ENCODE measurements around the gene USP15. TPM values are rescaled to one million over a fixed set of nuclear protein-coding genes. Genes with fewer than 3 reads are reported as not detected.

USP15 gene
- total and polyA plus RNA-seq, 12 donors, result 25.9 to 148 (median 64.9) TPM

GRCh38 chr12:62224601-62225000, 35.6 kb upstream of the USP15 start:
- Histone ChIP-seq H3K27me3 (no peaks in the 10 kb centered on the region), H3K4me1 (replicated peaks in 1 of 2) (no peaks in the 10 kb centered on the region), H3K4me3 (no peak overlapping the region), H3K9me3 (replicated peaks in 1 of 3) (no peaks in the 10 kb centered on the region), H3K36me3 (replicated peaks in 1 of 2) (no peaks in the 10 kb centered on the region), H3K27ac (no peak overlapping the region)
- TF ChIP-seq POLR2A (IDR thresholded peaks at IDR 0.05), result no peak
- TF ChIP-seq CTCF (IDR thresholded peaks at IDR 0.05), result no peak
- intact Hi-C loops (cut with DNase I), result no loop called here
- no peak for DNase-seq
- 60 to 96% (median 79%) methylated on average over 3 of the region's 3 CpGs for WGBS, 4 donors

- H3K9me3 ChIP-seq (replicated peaks in 1 of 3), result no peaks in the 10 kb centered on the region
- no peak overlapping the region for H3K27ac ChIP-seq
- WGBS, 4 donors, result 77 to 90% (median 82%) methylated on average over 2 of the region's 2 CpGs
- no peaks in the 10 kb centered on the region for H3K27me3 ChIP-seq
- no peak overlapping the region for H3K4me3 ChIP-seq
- TF ChIP-seq CTCF (IDR thresholded peaks at IDR 0.05) (no peak), POLR2A (IDR thresholded peaks at IDR 0.05) (no peak)
- H3K4me1 ChIP-seq (replicated peaks in 1 of 2), result no peaks in the 10 kb centered on the region
- no peaks in the 10 kb centered on the region for H3K36me3 ChIP-seq (replicated peaks in 1 of 2)
- DNase-seq, result no peak
- intact Hi-C loops (cut with DNase I), result no loop called here
Measured at GRCh38 chr12:62227091-62227490, 33.1 kb upstream of the USP15 start.

- WGBS, 4 donors, result 91 to 98% (median 94%) methylated on average over 2 of the region's 2 CpGs
Measured at GRCh38 chr12:62230652-62231051, 29.6 kb upstream of the USP15 start.

GRCh38 chr12:62232143-62232729, 28.0 kb upstream of the USP15 start:
- intact Hi-C loops (cut with DNase I), result no loop called here
- WGBS, 4 donors, result 90 to 94% (median 92%) methylated on average over 3 of the region's 3 CpGs

More at GRCh38 chr12:62230652-62231051, 29.6 kb upstream of the USP15 start:
- H3K27me3 ChIP-seq, result no peaks in the 10 kb centered on the region
- no peak for DNase-seq
- no peak for TF ChIP-seq CTCF (IDR thresholded peaks at IDR 0.05)
- no peak for TF ChIP-seq POLR2A (IDR thresholded peaks at IDR 0.05)
- no peaks in the 10 kb centered on the region for H3K4me1 ChIP-seq (replicated peaks in 1 of 2)
- intact Hi-C loops (cut with DNase I), result no loop called here
- H3K36me3 ChIP-seq (replicated peaks in 1 of 2), result no peaks in the 10 kb centered on the region
- no peaks in the 10 kb centered on the region for H3K9me3 ChIP-seq (replicated peaks in 1 of 3)
- H3K4me3 ChIP-seq, result no peak overlapping the region
- no peak overlapping the region for H3K27ac ChIP-seq

More at GRCh38 chr12:62232143-62232729, 28.0 kb upstream of the USP15 start:
- no peaks in the 10 kb centered on the region for H3K36me3 ChIP-seq (replicated peaks in 1 of 2)
- no peak for DNase-seq
- no peaks in the 10 kb centered on the region for H3K9me3 ChIP-seq (replicated peaks in 1 of 3)
- TF ChIP-seq CTCF (IDR thresholded peaks at IDR 0.05) (no peak), POLR2A (IDR thresholded peaks at IDR 0.05) (no peak)
- H3K4me3 ChIP-seq, result no peak overlapping the region
- no peaks in the 10 kb centered on the region for H3K27me3 ChIP-seq
- no peak overlapping the region for H3K27ac ChIP-seq
- H3K4me1 ChIP-seq (replicated peaks in 1 of 2), result no peaks in the 10 kb centered on the region
